ENCODE data around the gene GCDH.

The GCDH gene

GRCh38 chr19:12932392-12933286 is 41.7 kb downstream of the GCDH start:
- DNase-seq (ENCODE audit: low read depth): no peak
- TF ChIP-seq CTCF (IDR thresholded peaks at IDR 0.05; ENCODE audit: insufficient read depth, low read depth, low read length, missing control alignments): no peak
- H3K4me3 ChIP-seq (ENCODE audit: low read length): peak overlapping the region; percentile 99

- TF ChIP-seq CTCF (IDR thresholded peaks at IDR 0.05; ENCODE audit: insufficient read depth, low read depth, low read length, missing control alignments): no peak
- peak within 1 kb of the TSS; percentile 99 for H3K4me3 ChIP-seq (ENCODE audit: low read length)
- DNase-seq (ENCODE audit: low read depth): peak; percentile 94
Measured at GRCh38 chr19:12933287-12934072, 42.5 kb downstream of the GCDH start, which contains the start of gene FARSA. Gene FARSA, minus strand, starts transcription at chr19:12933711. Its CDS starts 15 bp downstream, at chr19:12933696.

GRCh38 chr19:12935071-12935470 is 44.1 kb downstream of the GCDH start:
- H3K4me3 ChIP-seq (ENCODE audit: low read length): no peak overlapping the region
- TF ChIP-seq CTCF (IDR thresholded peaks at IDR 0.05; ENCODE audit: insufficient read depth, low read depth, low read length, missing control alignments): no peak
- DNase-seq (ENCODE audit: low read depth): no peak

- H3K4me3 ChIP-seq (ENCODE audit: low read length): no peak overlapping the region
- DNase-seq (ENCODE audit: low read depth): no peak
- TF ChIP-seq CTCF (IDR thresholded peaks at IDR 0.05; ENCODE audit: insufficient read depth, low read depth, low read length, missing control alignments): no peak
Measured at GRCh38 chr19:12936582-12936981, 45.6 kb downstream of the GCDH start.

GRCh38 chr19:12937093-12937926 is 46.4 kb downstream of the GCDH start:
- DNase-seq (ENCODE audit: low read depth): no peak
- no peak for TF ChIP-seq CTCF (IDR thresholded peaks at IDR 0.05; ENCODE audit: insufficient read depth, low read depth, low read length, missing control alignments)
- peak overlapping the region; percentile 99 for H3K4me3 ChIP-seq (ENCODE audit: low read length)

GRCh38 chr19:12937927-12938778 is 47.2 kb downstream of the GCDH start, which contains the start of gene CALR:
Gene CALR, plus strand, starts transcription at chr19:12938609. Its CDS starts 71 bp downstream, at chr19:12938680.
- peak; percentile 99 for DNase-seq (ENCODE audit: low read depth)
- peak; percentile 0 for TF ChIP-seq CTCF (IDR thresholded peaks at IDR 0.05; ENCODE audit: insufficient read depth, low read depth, low read length, missing control alignments)
- H3K4me3 ChIP-seq (ENCODE audit: low read length): peak within 1 kb of the TSS; percentile 99
